GM23338 (cell line): Measurements from ENCODE around the gene CD58.
"Not testable (repeated sequence)": the region's sequence is repeated elsewhere in the genome, so short reads cannot be mapped to it uniquely, and the experiment has no call there.

Experiments used
- CREB1 ChIP-seq: fragments of 250-450 bp; sonication (Bioruptor Pico); IDR thresholded peaks from 2 replicates; pipeline ENCODE4 v1.5.0; 2020; ENCODE audit warnings: low read depth, mild to moderate bottlenecking, moderate library complexity
- CTCF ChIP-seq, 2 experiments: fragments of 200-600 bp in 1 of 2; sonication (generic) in 1 of 2; conservative IDR thresholded peaks; 2 replicates each; pipeline versions ENCODE4 v1.5.1 to v1.6.1; 2016 to 2017; ENCODE audit warnings: antibody characterized with exemption in 2 of 2, low read depth in 2 of 2, mild to moderate bottlenecking in 2 of 2, moderate library complexity in 1 of 2
- ETS1 ChIP-seq: IDR thresholded peaks from 2 replicates; pipeline ENCODE4 v1.6.1; 2016; ENCODE audit warnings: antibody characterized with exemption
- EZH2 ChIP-seq: fragments of 200-600 bp; sonication (generic); IDR thresholded peaks from one replicate; pipeline ENCODE4 v1.8.0; 2017; ENCODE audit warnings: antibody characterized with exemption, mild to moderate bottlenecking, low read depth; ENCODE audit not compliant: unreplicated experiment
- EZH2phosphoT487 ChIP-seq: fragments of 200-600 bp; sonication (generic); IDR thresholded peaks from one replicate; pipeline ENCODE4 v1.8.1; 2018; ENCODE audit warnings: antibody characterized with exemption; ENCODE audit not compliant: unreplicated experiment
- JUNB ChIP-seq: IDR thresholded peaks from one replicate; pipeline ENCODE4 v1.6.1; 2016; ENCODE audit warnings: antibody characterized with exemption; ENCODE audit not compliant: unreplicated experiment
- POLR2AphosphoS5 ChIP-seq: IDR thresholded peaks from 2 replicates; pipeline ENCODE4 v1.6.1; 2016; ENCODE audit warnings: antibody characterized with exemption, low read depth
- REST ChIP-seq: IDR thresholded peaks from one replicate; pipeline ENCODE4 v1.6.1; 2018; ENCODE audit warnings: antibody characterized with exemption; ENCODE audit not compliant: unreplicated experiment
- ZNF114 ChIP-seq: fragments of 250-450 bp; sonication (Bioruptor Pico); IDR thresholded peaks from 2 replicates; pipeline ENCODE4 v1.5.0; 2020; ENCODE audit warnings: mild to moderate bottlenecking, moderate library complexity
- ZNF331 ChIP-seq: fragments of 250-450 bp; sonication (Bioruptor Pico); IDR thresholded peaks from 2 replicates; pipeline ENCODE4 v1.5.0; 2020; ENCODE audit warnings: low read depth, mild to moderate bottlenecking, moderate library complexity

GRCh38 chr1:116596742-116597307, 26.0 kb upstream of the CD58 start:
- not testable (repeated sequence) for TF ChIP-seq POLR2AphosphoS5; EZH2phosphoT487; CTCF (conservative IDR thresholded peaks at IDR 0.05; ENCODE audit: low read depth in 2 of 2); CREB1; REST; ZNF114 (CRISPR knock-in tag); EZH2; ETS1; ZNF331 (CRISPR knock-in tag); JUNB
